Measurements from ENCODE around the gene RTN4. TPM values are rescaled to one million over a fixed set of nuclear protein-coding genes. Genes with fewer than 3 reads are reported as not detected.

The RTN4 gene
- total and polyA plus RNA-seq, 2 of the 4 experiments (the other 2 are of a cell fraction), result 77.8 to 588 TPM

DNA sequence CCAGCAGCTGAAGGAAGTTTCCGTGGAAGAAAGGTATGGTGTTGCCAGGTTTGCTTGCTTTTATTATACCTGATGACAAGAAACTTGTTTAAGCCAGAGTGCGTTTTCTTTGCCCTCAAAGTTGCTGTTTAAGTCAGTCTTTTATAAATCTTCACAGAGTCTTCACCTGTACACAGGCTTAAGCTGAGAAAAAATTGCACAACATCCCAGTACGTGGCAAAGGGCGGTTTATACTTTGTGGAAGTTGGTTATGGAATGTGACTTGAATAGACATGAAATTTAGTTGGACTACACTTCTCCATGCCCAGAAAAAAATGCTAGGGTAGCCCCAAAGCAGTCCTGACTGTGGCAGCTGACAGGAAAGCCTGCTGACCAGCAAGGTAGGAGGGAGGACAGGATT is 121.5 kb downstream of the RTN4 start:
- H4K91ac ChIP-seq (ENCODE audit: insufficient read depth, low read depth, low read length), result no peak overlapping the region
- no peak overlapping the region for H3K27ac ChIP-seq (ENCODE audit: insufficient read depth, low read length)
- H2AK9ac ChIP-seq (replicated peaks; ENCODE audit: low read depth, low read length, poor library complexity), result no peak overlapping the region
- no peaks in the 10 kb centered on the region for H3K4me1 ChIP-seq (ENCODE audit: control insufficient read depth, insufficient read depth, low read length)
- H3K79me1 ChIP-seq (ENCODE audit: low read depth in 1 of 2, low read length in 2 of 2), result no peaks in the 10 kb centered on the region
- H3K9me3 ChIP-seq (ENCODE audit: control insufficient read depth, insufficient read depth, low read length), result no peaks in the 10 kb centered on the region
- dilution Hi-C loops (cut with HindIII; ENCODE audit: low sequenced_read_pairs, unreplicated experiment), result no loop called here
- H3K36me3 ChIP-seq (ENCODE audit: control insufficient read depth, insufficient read depth, low read length), result no peaks in the 10 kb centered on the region
- H4K5ac ChIP-seq (ENCODE audit: low read depth, low read length), result no peak overlapping the region
- no peak overlapping the region for H2BK20ac ChIP-seq (ENCODE audit: low read depth, low read length)
- DNase-seq (no peak), ATAC-seq (ENCODE audit: low read depth) (no peak)
- TF ChIP-seq, protein P1, sequence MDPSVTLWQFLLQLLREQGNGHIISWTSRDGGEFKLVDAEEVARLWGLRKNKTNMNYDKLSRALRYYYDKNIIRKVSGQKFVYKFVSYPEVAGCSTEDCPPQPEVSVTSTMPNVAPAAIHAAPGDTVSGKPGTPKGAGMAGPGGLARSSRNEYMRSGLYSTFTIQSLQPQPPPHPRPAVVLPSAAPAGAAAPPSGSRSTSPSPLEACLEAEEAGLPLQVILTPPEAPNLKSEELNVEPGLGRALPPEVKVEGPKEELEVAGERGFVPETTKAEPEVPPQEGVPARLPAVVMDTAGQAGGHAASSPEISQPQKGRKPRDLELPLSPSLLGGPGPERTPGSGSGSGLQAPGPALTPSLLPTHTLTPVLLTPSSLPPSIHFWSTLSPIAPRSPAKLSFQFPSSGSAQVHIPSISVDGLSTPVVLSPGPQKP (IDR thresholded peaks at IDR 0.05; ENCODE audit: borderline replicate concordance, low read depth, low read length), result no peak
- TF ChIP-seq CTCF (conservative IDR thresholded peaks at IDR 0.05; ENCODE audit: low read depth, low read length) (no peak), CEBPB (IDR thresholded peaks at IDR 0.05; ENCODE audit: low read depth, low read length) (no peak), SMC3 (IDR thresholded peaks at IDR 0.05; ENCODE audit: low read depth, low read length) (no peak), CHD1 (IDR thresholded peaks at IDR 0.05; ENCODE audit: low read depth, low read length) (no peak), USF2 (IDR thresholded peaks at IDR 0.05; ENCODE audit: low read depth, low read length) (no peak), MXI1 (IDR thresholded peaks at IDR 0.05; ENCODE audit: borderline replicate concordance, low read depth, low read length) (no peak), RFX5 (IDR thresholded peaks at IDR 0.05; ENCODE audit: low read depth, low read length) (no peak), MAFK (IDR thresholded peaks at IDR 0.05; ENCODE audit: low read depth, low read length) (no peak), RAD21 (IDR thresholded peaks at IDR 0.05; ENCODE audit: low read length) (no peak), FOS (IDR thresholded peaks at IDR 0.05; ENCODE audit: low read depth, low read length) (no peak), NFE2L2 (IDR thresholded peaks at IDR 0.05; ENCODE audit: low read depth, low read length) (no peak), MAZ (IDR thresholded peaks at IDR 0.05; ENCODE audit: borderline replicate concordance, low read depth, low read length) (no peak), POLR2A (IDR thresholded peaks at IDR 0.05; ENCODE audit: low read depth, low read length) (no peak), BHLHE40 (IDR thresholded peaks at IDR 0.05; ENCODE audit: low read depth, low read length) (no peak), RCOR1 (IDR thresholded peaks at IDR 0.05; ENCODE audit: insufficient replicate concordance, low read length) (no peak)
- intact Hi-C loops (cut with micrococcal nuclease), result no loop called here
- no CpG with 5 or more reads among the region's 4 CpGs for WGBS, 2 experiments (ENCODE audit: extremely low coverage in 2 of 2, insufficient read length in 1 of 2)
- no peak overlapping the region for H2BK120ac ChIP-seq (ENCODE audit: low read depth, low read length)
- no peak overlapping the region for H3K14ac ChIP-seq (replicated peaks; ENCODE audit: low read depth, low read length)
- H2AK5ac ChIP-seq (ENCODE audit: low read depth, low read length), result no peak overlapping the region
- ChIA-PET CTCF (no interaction called here), POLR2A (ENCODE audit: unreplicated experiment) (no interaction called here)
- no peak overlapping the region for H3K4ac ChIP-seq (ENCODE audit: low read depth, low read length)
- H3K27me3 ChIP-seq (ENCODE audit: control insufficient read depth, insufficient read depth, low read length), result peaks cover 18% of the 10 kb centered on the region
- H3K9ac ChIP-seq (ENCODE audit: low read depth, low read length), result no peak overlapping the region
- H4K8ac ChIP-seq (ENCODE audit: low read depth in 2 of 2, low read length in 2 of 2), result no peak overlapping the region
- H3K18ac ChIP-seq (ENCODE audit: low read depth, low read length), result no peak overlapping the region
- H3K4me2 ChIP-seq (ENCODE audit: low read depth, low read length), result no peak overlapping the region
- no peak overlapping the region for H2AFZ ChIP-seq (replicated peaks; ENCODE audit: low read length, poor library complexity)
- BruUV-seq (replicated peaks), result no TSS peak
- H4K20me1 ChIP-seq (ENCODE audit: insufficient read depth, low read length), result no peaks in the 10 kb centered on the region
- H3K23ac ChIP-seq (ENCODE audit: low read depth, low read length), result no peak overlapping the region
- H3K4me3 ChIP-seq (ENCODE audit: insufficient read depth, low read depth, low read length), result no peak overlapping the region
- in situ Hi-C loops (cut with MboI; ENCODE audit: low sequenced_read_pairs), result no loop called here
- H2BK5ac ChIP-seq (ENCODE audit: low read depth, low read length, poor library complexity, severe bottlenecking), result no peak overlapping the region
- no peak overlapping the region for H2BK15ac ChIP-seq (ENCODE audit: low read depth, low read length)
- H3K56ac ChIP-seq (ENCODE audit: extremely low read depth, insufficient read depth, low read length), result no peak overlapping the region
- H3K9me1 ChIP-seq (ENCODE audit: insufficient read depth, low read length), result no peaks in the 10 kb centered on the region
